ENCODE measurements around the gene MRPL37. TPM values are rescaled to one million over a fixed set of nuclear protein-coding genes. Genes with fewer than 3 reads are reported as not detected.

The MRPL37 gene
- total and polyA plus RNA-seq, 2 of the 8 experiments (the other 6 are each of a cell fraction or from before 2014, with no cell fraction given), result 45.5 to 126 TPM

DNA sequence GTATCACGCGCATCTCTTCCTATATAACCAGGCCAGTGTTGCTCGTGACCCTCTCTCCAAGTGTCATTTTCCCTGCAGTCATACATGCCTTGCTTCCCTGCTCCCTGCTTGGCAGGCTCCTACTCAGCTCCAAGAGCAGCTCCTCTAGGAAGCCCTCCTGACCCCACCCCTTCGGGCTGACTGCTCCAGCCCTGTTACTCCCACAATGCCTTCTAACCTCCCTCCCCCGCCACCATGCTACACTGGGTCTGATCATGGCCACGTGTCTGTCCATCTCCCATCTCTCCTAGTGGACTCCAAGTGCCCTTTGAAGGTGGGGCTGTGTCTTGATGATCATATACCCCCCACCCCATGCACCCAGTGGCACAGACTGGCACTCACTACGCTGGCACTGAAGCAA is 44.7 kb downstream of the MRPL37 start:
- ChIA-PET POLR2A (ENCODE audit: partially characterized antibody) (no interaction called here), CTCF (ENCODE audit: partially characterized antibody) (interaction anchor here (1.1 kb wide), 1 partner anchor 159 kb away, joined by 3 read pairs; no protein-coding TSS in a partner anchor)
- Histone ChIP-seq H2AK5ac (ENCODE audit: low read depth, low read length) (no peak overlapping the region), H3K27ac (ENCODE audit: low read depth, low read length) (no peak overlapping the region), H3K4ac (replicated peaks; ENCODE audit: insufficient read length, low read depth, low read length) (no peak overlapping the region), H2BK5ac (ENCODE audit: low read depth, low read length) (peak overlapping the region; percentile 56; the same call in 1 of the 2 replicates), H3K27me3 (replicated peaks in 1 of 4; ENCODE audit: control insufficient read depth in 3 of 4, extremely low read depth in 1 of 4, insufficient read depth in 3 of 4, low read length in 3 of 4) (no peaks in the 10 kb centered on the region; a peak in 1 of 7 replicates), H2BK120ac (replicated peaks; ENCODE audit: low read depth, low read length) (no peak overlapping the region), H3K14ac (ENCODE audit: insufficient read length) (no peak overlapping the region), H4K91ac (replicated peaks; ENCODE audit: insufficient read length, low read length) (no peak overlapping the region), H3K4me3 (ENCODE audit: extremely low read depth in 1 of 4, insufficient read depth in 2 of 4, low read depth in 3 of 4, low read length in 4 of 4) (no peak overlapping the region), H3K79me2 (ENCODE audit: control insufficient read depth in 1 of 2, insufficient read depth in 2 of 2, low read length in 2 of 2) (no peaks in the 10 kb centered on the region), H2BK20ac (ENCODE audit: low read length) (no peak overlapping the region; the same call in 1 of the 2 replicates), H3K9me3 (ENCODE audit: insufficient read depth in 2 of 2, low read depth in 1 of 2, low read length in 1 of 2) (no peaks in the 10 kb centered on the region), H3K23ac (ENCODE audit: insufficient read length) (no peak overlapping the region), H3K36me3 (ENCODE audit: control insufficient read depth in 2 of 4, insufficient read depth in 4 of 4, low read length in 3 of 4) (peaks cover 3 to 32% (median 15%) of the 10 kb centered on the region in 4 experiments; a peak in 6 of 8 replicates), H2BK15ac (ENCODE audit: low read length) (no peak overlapping the region), H4K20me1 (replicated peaks in 1 of 2; ENCODE audit: control insufficient read depth in 1 of 2, insufficient read depth in 2 of 2, low read length in 2 of 2) (peaks cover 3 to 10% of the 10 kb centered on the region in 2 experiments), H3K18ac (ENCODE audit: extremely low read depth, low read length) (no peak overlapping the region), H2AFZ (ENCODE audit: low read length) (no peak overlapping the region), H3K79me1 (ENCODE audit: low read depth, low read length) (no peaks in the 10 kb centered on the region), H3K9ac (replicated peaks in 1 of 4; ENCODE audit: extremely low read depth in 1 of 4, low read depth in 3 of 4, low read length in 3 of 4) (no peak overlapping the region), H3K4me1 (replicated peaks in 1 of 4; ENCODE audit: control insufficient read depth in 3 of 4, insufficient read depth in 4 of 4, low read length in 3 of 4) (no peaks in the 10 kb centered on the region), H3K23me2 (ENCODE audit: low read depth, low read length) (no peaks in the 10 kb centered on the region), H2BK12ac (ENCODE audit: low read depth, low read length) (no peak overlapping the region), H4K5ac (ENCODE audit: insufficient read length, low read depth, low read length) (no peak overlapping the region), H4K8ac (ENCODE audit: extremely low read depth, insufficient read depth, low read length) (no peak overlapping the region), H3K4me2 (ENCODE audit: insufficient read depth in 1 of 2, low read depth in 2 of 2, low read length in 2 of 2) (no peak overlapping the region), H3K56ac (replicated peaks; ENCODE audit: insufficient read length, low read depth, low read length) (no peak overlapping the region)
- no peak for DNase-seq (ENCODE audit: low read depth in 1 of 2, low spot score in 2 of 2)
- FAIRE-seq, result no peak
- no peak for TF ChIP-seq SP2 (IDR thresholded peaks at IDR 0.05; ENCODE audit: low read length)
- TF ChIP-seq EZH2 (IDR thresholded peaks at IDR 0.05; ENCODE audit: low read depth, low read length, severe bottlenecking), result no peak
- 86% methylated on average over 7 of the region's 7 CpGs; no CpG with 5 or more reads in 1 of the 2 experiments for WGBS, 2 experiments (ENCODE audit: extremely low coverage in 1 of 2, insufficient coverage in 1 of 2, insufficient read length in 1 of 2, insufficient replicate concordance in 2 of 2, low coverage in 1 of 2, low lambda C conversion rate in 2 of 2, missing lambda C conversion rate in 1 of 2)

All from H1 (cell line).